Right renal cortex interstitium (tissue), 3 donors: Measurements from ENCODE around the gene ADAM19. TPM values are rescaled to one million over a fixed set of nuclear protein-coding genes. Genes with fewer than 3 reads are reported as not detected.
A peak's percentile ranks its signal among the peaks of the same experiment; 100 is the strongest.

Experiments used
- DNase-seq, 3 donors: peaks; one replicate each; pipeline ENCODE4 v3.0.0-alpha.2; 2013; ENCODE audit warnings: low read depth in 3 of 3, low spot score in 2 of 3
- polyA plus RNA-seq, 3 donors: library from polyadenylated mRNA; unstranded; fragments of 120-200 nt; gene quantifications; one replicate each; pipeline ENCODE4 v1.2.1, GENCODE V29; 2013; ENCODE audit not compliant: insufficient read length in 3 of 3

Gene ADAM19
- polyA plus RNA-seq, 3 donors: 7.7 to 9.6 (median 8.2) TPM

GRCh38 chr5:157469073-157469472, 106.5 kb downstream of the ADAM19 start:
- no peak for DNase-seq

GRCh38 chr5:157468293-157468965, 107.1 kb downstream of the ADAM19 start:
- no peak for DNase-seq

GRCh38 chr5:157464519-157465171, 110.9 kb downstream of the ADAM19 start:
- DNase-seq: no peak

- DNase-seq: no peak
These were observed 111.7 kb downstream of the ADAM19 start for GRCh38 chr5:157463621-157464518.

- no peak for DNase-seq
These were observed 112.5 kb downstream of the ADAM19 start for GRCh38 chr5:157463081-157463480.

- DNase-seq: no peak
These were observed 114.4 kb downstream of the ADAM19 start for GRCh38 chr5:157460921-157461792.

GRCh38 chr5:157459715-157460599, 115.6 kb downstream of the ADAM19 start, which contains the start of gene NIPAL4:
Gene NIPAL4 (plus strand): TSS chr5:157460213. CDS start chr5:157460321, 108 bp downstream.
- no peak for DNase-seq

GRCh38 chr5:157458835-157459234, 116.7 kb downstream of the ADAM19 start:
- DNase-seq: no peak

GRCh38 chr5:157457391-157457790, 118.2 kb downstream of the ADAM19 start:
- DNase-seq: no peak

- DNase-seq: no peak
These were observed 119.3 kb downstream of the ADAM19 start for GRCh38 chr5:157456301-157456700.

- no peak for DNase-seq
These were observed 120.5 kb downstream of the ADAM19 start for GRCh38 chr5:157455057-157455456.

GRCh38 chr5:157454273-157454672, 121.3 kb downstream of the ADAM19 start:
- DNase-seq: no peak

- no peak for DNase-seq
These were observed 123.8 kb downstream of the ADAM19 start for GRCh38 chr5:157451806-157452205.

- DNase-seq: no peak
These were observed 125.6 kb downstream of the ADAM19 start for GRCh38 chr5:157450024-157450423.

GRCh38 chr5:157449011-157449723, 126.4 kb downstream of the ADAM19 start:
- no peak for DNase-seq

- DNase-seq: peak in 1 of 3 donors; percentile 38
These were observed 128.4 kb downstream of the ADAM19 start for GRCh38 chr5:157447201-157447637.

- DNase-seq: no peak
These were observed 129.1 kb downstream of the ADAM19 start for GRCh38 chr5:157446412-157446935.

- no peak for DNase-seq
These were observed 129.7 kb downstream of the ADAM19 start for GRCh38 chr5:157445745-157446411.
